Mesenchymal stem cell (in vitro differentiated cells and primary cell): ENCODE results near the gene SETD7.

Source experiments
- DNase-seq: peaks from one replicate; pipeline ENCODE4 v3.0.0-alpha.2; 2013
- H2AFZ ChIP-seq: one replicate; pipeline ENCODE4 v1.6.1; 2013; ENCODE audit warnings: low read depth, mild to moderate bottlenecking, control low read depth, inconsistent platforms, low read length, moderate library complexity
- H2AK5ac ChIP-seq: 2 replicates; pipeline ENCODE4 v1.6.1; 2013; ENCODE audit warnings: low read length, moderate library complexity, mild to moderate bottlenecking, inconsistent platforms; ENCODE audit not compliant: severe bottlenecking
- H2BK120ac ChIP-seq: one replicate; pipeline ENCODE4 v1.6.1; 2013; ENCODE audit warnings: low read depth, mild to moderate bottlenecking, inconsistent platforms, low read length, moderate library complexity
- H2BK12ac ChIP-seq, 2 experiments: one replicate each; pipeline ENCODE4 v1.6.1; 2013; ENCODE audit warnings: inconsistent platforms in 2 of 2, low read length in 2 of 2, mild to moderate bottlenecking in 2 of 2, moderate library complexity in 2 of 2, control low read depth in 1 of 2
- H2BK15ac ChIP-seq: one replicate; pipeline ENCODE4 v1.6.1; 2013; ENCODE audit warnings: mild to moderate bottlenecking, low read depth, inconsistent platforms; ENCODE audit not compliant: poor library complexity, severe bottlenecking
- H2BK5ac ChIP-seq: 2 replicates; pipeline ENCODE4 v1.6.1; 2013; ENCODE audit warnings: low read depth, mild to moderate bottlenecking, low read length, control low read depth, inconsistent platforms; ENCODE audit not compliant: poor library complexity, severe bottlenecking
- H3K14ac ChIP-seq, 2 experiments: one replicate each; pipeline ENCODE4 v1.6.1; 2013; ENCODE audit warnings: inconsistent platforms in 2 of 2, low read length in 2 of 2, control low read depth in 1 of 2, mild to moderate bottlenecking in 1 of 2, moderate library complexity in 1 of 2
- H3K18ac ChIP-seq, 2 experiments: one replicate each; pipeline ENCODE4 v1.6.1; 2013; ENCODE audit warnings: inconsistent platforms in 2 of 2, low read length in 2 of 2, control low read depth in 1 of 2, low read depth in 1 of 2, mild to moderate bottlenecking in 1 of 2
- H3K23ac ChIP-seq, 2 experiments: one replicate each; pipeline ENCODE4 v1.6.1; 2013; ENCODE audit warnings: inconsistent platforms in 2 of 2, low read length in 2 of 2, mild to moderate bottlenecking in 2 of 2, moderate library complexity in 2 of 2, control low read depth in 1 of 2
- H3K27ac ChIP-seq: 2 replicates; pipeline ENCODE4 v1.5.1; 2013; ENCODE audit warnings: mild to moderate bottlenecking, moderate library complexity, low read length, control low read depth, inconsistent platforms; ENCODE audit not compliant: poor library complexity, severe bottlenecking
- H3K27me3 ChIP-seq, 2 experiments: 2 replicates each; pipeline versions ENCODE4 v1.6.1 to v1.7.0; 2013; ENCODE audit warnings: low read length in 2 of 2, mild to moderate bottlenecking in 2 of 2, moderate library complexity in 2 of 2, control low read depth in 1 of 2, inconsistent platforms in 1 of 2; ENCODE audit not compliant: control insufficient read depth in 1 of 2, insufficient read depth in 1 of 2
- H3K36me3 ChIP-seq, 2 experiments: 2 replicates each; pipeline versions ENCODE4 v1.6.1 to v1.7.0; 2013; ENCODE audit warnings: low read length in 2 of 2, control low read depth in 1 of 2, inconsistent platforms in 1 of 2, low read depth in 1 of 2, mild to moderate bottlenecking in 1 of 2; ENCODE audit not compliant: insufficient read depth in 2 of 2, control insufficient read depth in 1 of 2
- H3K4ac ChIP-seq, 2 experiments: one replicate each; pipeline ENCODE4 v1.6.1; 2013; ENCODE audit warnings: inconsistent platforms in 2 of 2, low read length in 2 of 2, mild to moderate bottlenecking in 2 of 2, moderate library complexity in 2 of 2, control low read depth in 1 of 2, low read depth in 1 of 2
- H3K4me1 ChIP-seq: 2 replicates; pipeline ENCODE4 v1.6.1; 2013; ENCODE audit warnings: low read depth, low read length, control low read depth; ENCODE audit not compliant: control insufficient read depth, insufficient read depth
- H3K4me2 ChIP-seq: 2 replicates; pipeline ENCODE4 v1.6.1; 2013; ENCODE audit warnings: low read length, mild to moderate bottlenecking, inconsistent platforms; ENCODE audit not compliant: poor library complexity, severe bottlenecking
- H3K4me3 ChIP-seq, 2 experiments: 2 replicates each; pipeline versions ENCODE4 v1.5.1 to v1.7.0; 2013; ENCODE audit warnings: low read length in 2 of 2, mild to moderate bottlenecking in 2 of 2, control low read depth in 1 of 2, low read depth in 1 of 2; ENCODE audit not compliant: insufficient read depth in 1 of 2
- H3K79me1 ChIP-seq: replicated peaks from 2 replicates; pipeline ENCODE4 v1.6.1; 2013; ENCODE audit warnings: mild to moderate bottlenecking, control low read depth, low read length, inconsistent platforms; ENCODE audit not compliant: poor library complexity, severe bottlenecking
- H3K9ac ChIP-seq: 2 replicates; pipeline ENCODE4 v1.7.0; 2013; ENCODE audit warnings: mild to moderate bottlenecking, low read length, moderate library complexity
- H3K9me3 ChIP-seq: 2 replicates; pipeline ENCODE4 v1.7.0; 2013; ENCODE audit warnings: mild to moderate bottlenecking, low read length; ENCODE audit not compliant: control insufficient read depth
- H4K8ac ChIP-seq: one replicate; pipeline ENCODE4 v1.6.1; 2013; ENCODE audit warnings: inconsistent platforms, mild to moderate bottlenecking, low read length, moderate library complexity
- H4K91ac ChIP-seq: one replicate; pipeline ENCODE4 v1.6.1; 2013; ENCODE audit warnings: mild to moderate bottlenecking, low read length, inconsistent platforms
- WGBS: methylation state at CpG from one replicate; pipeline ENCODE4 v1.1.7; 2013; ENCODE audit warnings: mixed read lengths; 5-methylcytosine and 5-hydroxymethylcytosine counted together

Gene SETD7

GRCh38 chr4:139534287-139534950 is 21.6 kb downstream of the SETD7 start:
- Histone ChIP-seq H2AFZ (no peak overlapping the region), H3K9me3 (no peaks in the 10 kb centered on the region), H4K8ac (no peak overlapping the region), H2AK5ac (no peak overlapping the region), H2BK120ac (no peak overlapping the region), H4K91ac (no peak overlapping the region), H3K79me1 (peaks cover 19% of the 10 kb centered on the region), H2BK5ac (no peak overlapping the region), H3K36me3 (peaks cover 7 to 39% of the 10 kb centered on the region in 2 experiments), H3K4me1 (peaks cover 5% of the 10 kb centered on the region), H3K18ac (no peak overlapping the region), H2BK12ac (no peak overlapping the region), H3K4me3 (no peak overlapping the region), H3K23ac (no peak overlapping the region), H3K14ac (no peak overlapping the region), H3K4ac (no peak overlapping the region), H3K4me2 (no peak overlapping the region), H3K27me3 (no peaks in the 10 kb centered on the region), H3K9ac (no peak overlapping the region), H3K27ac (no peak overlapping the region), H2BK15ac (no peak overlapping the region)
- 97% methylated on average over 7 of the region's 9 CpGs for WGBS
- DNase-seq, result no peak

- H3K14ac ChIP-seq, result no peak overlapping the region
Measured at GRCh38 chr4:139533511-139533910, 22.5 kb downstream of the SETD7 start.

DNA sequence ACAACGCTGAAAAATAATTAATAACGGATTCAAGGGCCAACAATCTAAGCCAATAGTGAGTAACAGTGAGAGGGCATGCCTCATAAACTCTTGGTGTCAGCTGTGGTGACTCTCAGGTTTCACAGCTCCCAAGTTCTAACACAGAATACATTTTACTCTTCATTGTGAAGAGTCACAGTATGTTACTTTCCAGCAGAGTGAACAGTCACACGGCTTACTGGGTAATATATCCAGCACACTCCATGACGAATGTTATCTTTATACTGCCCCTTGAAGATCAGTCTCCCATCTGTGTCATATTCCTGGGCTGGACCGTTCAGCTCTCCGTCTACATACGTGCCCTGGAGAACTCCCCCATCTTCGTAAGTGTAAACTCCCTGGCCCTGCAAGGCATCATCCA is 23.1 kb downstream of the SETD7 start:
- Histone ChIP-seq H3K4me2 (peak overlapping the region; percentile 56), H4K91ac (no peak overlapping the region), H3K4me1 (peaks cover 5% of the 10 kb centered on the region), H3K23ac (no peak overlapping the region), H3K9me3 (no peaks in the 10 kb centered on the region), H2BK120ac (no peak overlapping the region), H3K27me3 (no peaks in the 10 kb centered on the region), H3K27ac (peak overlapping the region; percentile 63), H3K9ac (peak overlapping the region; percentile 14), H2BK12ac (no peak overlapping the region), H3K36me3 (peaks cover 10 to 44% of the 10 kb centered on the region in 2 experiments), H2AK5ac (no peak overlapping the region), H2BK5ac (no peak overlapping the region), H3K4ac (no peak overlapping the region), H4K8ac (no peak overlapping the region), H3K18ac (no peak overlapping the region), H3K4me3 (no peak overlapping the region), H2BK15ac (no peak overlapping the region), H2AFZ (no peak overlapping the region), H3K14ac (no peak overlapping the region), H3K79me1 (peaks cover 16% of the 10 kb centered on the region)
- DNase-seq, result no peak
- WGBS, result 75% methylated on average over 7 of the region's 8 CpGs

More at GRCh38 chr4:139533511-139533910, 22.5 kb downstream of the SETD7 start:
- Histone ChIP-seq H2AFZ (no peak overlapping the region), H3K9ac (peak overlapping the region; percentile 14), H3K27me3 (no peaks in the 10 kb centered on the region), H3K4me2 (no peak overlapping the region), H3K23ac (no peak overlapping the region), H2BK15ac (no peak overlapping the region), H3K4ac (no peak overlapping the region), H4K8ac (no peak overlapping the region), H2AK5ac (no peak overlapping the region), H4K91ac (no peak overlapping the region), H3K4me3 (no peak overlapping the region), H2BK5ac (no peak overlapping the region), H2BK120ac (no peak overlapping the region), H3K9me3 (no peaks in the 10 kb centered on the region), H3K27ac (peak overlapping the region; percentile 63), H3K18ac (no peak overlapping the region), H3K79me1 (peaks cover 18% of the 10 kb centered on the region), H2BK12ac (no peak overlapping the region), H3K36me3 (peaks cover 9 to 39% of the 10 kb centered on the region in 2 experiments), H3K4me1 (peaks cover 5% of the 10 kb centered on the region)
- WGBS, result 66% methylated on average over 2 of the region's 3 CpGs
- DNase-seq, result no peak

DNA sequence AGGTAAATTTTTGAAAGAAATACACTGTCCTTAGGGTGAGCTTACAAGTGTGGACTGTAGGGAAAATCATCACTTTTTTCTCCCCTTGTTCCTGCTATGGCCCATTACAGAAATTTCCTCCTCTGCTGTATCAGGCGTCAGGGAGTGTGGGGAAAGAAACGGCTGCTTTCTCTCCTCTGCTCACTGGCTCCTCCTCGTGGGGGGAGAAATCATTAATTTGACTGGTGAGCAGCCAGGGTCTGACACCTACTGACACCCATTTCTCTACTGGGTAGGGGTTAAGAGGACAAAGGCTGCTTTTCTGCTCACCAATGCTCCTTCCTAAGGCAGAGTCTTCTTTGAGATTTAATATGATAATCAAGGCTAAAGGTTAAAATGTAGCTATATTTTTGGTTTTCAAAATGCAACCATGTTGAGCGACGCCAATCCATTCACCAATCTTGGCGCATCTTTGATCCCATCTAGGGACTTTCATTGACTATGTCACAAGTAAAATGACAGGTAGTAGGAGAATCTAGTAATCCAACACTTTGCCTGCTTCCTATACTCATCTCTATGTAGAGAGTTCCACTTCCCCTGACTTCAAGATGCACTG is 25.1 kb downstream of the SETD7 start:
- no peak overlapping the region for H3K4me3 ChIP-seq
- 100% methylated on average over 3 of the region's 6 CpGs for WGBS
- peaks cover 12 to 57% of the 10 kb centered on the region in 2 experiments for H3K36me3 ChIP-seq
- no peak overlapping the region for H2AK5ac ChIP-seq
- no peak overlapping the region for H3K27ac ChIP-seq
- H2BK15ac ChIP-seq, result no peak overlapping the region
- no peaks in the 10 kb centered on the region for H3K9me3 ChIP-seq
- H3K4me2 ChIP-seq, result no peak overlapping the region
- no peak overlapping the region for H3K14ac ChIP-seq
- no peak overlapping the region for H3K4ac ChIP-seq
- H3K79me1 ChIP-seq, result peaks cover 17% of the 10 kb centered on the region
- no peak overlapping the region for H3K23ac ChIP-seq
- no peak overlapping the region for H2BK12ac ChIP-seq
- DNase-seq, result peak; percentile 69
- H3K18ac ChIP-seq, result no peak overlapping the region
- peaks cover 4% of the 10 kb centered on the region for H3K4me1 ChIP-seq
- no peak overlapping the region for H2BK5ac ChIP-seq
- no peak overlapping the region for H3K9ac ChIP-seq
- H4K91ac ChIP-seq, result no peak overlapping the region
- no peaks in the 10 kb centered on the region for H3K27me3 ChIP-seq
- no peak overlapping the region for H2AFZ ChIP-seq
- no peak overlapping the region for H2BK120ac ChIP-seq
- H4K8ac ChIP-seq, result no peak overlapping the region
